ENCODE data around the gene KIAA0930.
"Not testable (repeated sequence)": the region's sequence is repeated elsewhere in the genome, so short reads cannot be mapped to it uniquely, and the experiment has no call there.

Gene KIAA0930

GRCh38 chr22:45240810-45241631 is at the start of gene KIAA0930:
KIAA0930 (minus strand) TSS chr22:45240894; CDS start chr22:45240703, 191 bp downstream.
- Mint-ChIP-seq H3K9me3 (no peaks in the 10 kb centered on the region), H3K4me3 (peak within 1 kb of the TSS; percentile 92), H3K4me1 (peaks cover 48% of the 10 kb centered on the region), H3K27ac (peak within 1 kb of the TSS; percentile 92), H3K36me3 (peaks cover 19% of the 10 kb centered on the region)
- DNase-seq (ENCODE audit: low spot score in 2 of 2) (peak; percentile 69 to 93), ATAC-seq (peak; percentile 74)

GRCh38 chr22:45286854-45287551 is 46.3 kb upstream of the KIAA0930 start:
- no peaks in the 10 kb centered on the region for H3K36me3 Mint-ChIP-seq
- no peak overlapping the region for H3K4me3 Mint-ChIP-seq
- no peak overlapping the region for H3K27ac Mint-ChIP-seq
- no peaks in the 10 kb centered on the region for H3K9me3 Mint-ChIP-seq
- ATAC-seq (no peak), DNase-seq (ENCODE audit: low spot score in 2 of 2) (no peak)
- H3K4me1 Mint-ChIP-seq, result no peaks in the 10 kb centered on the region

DNA sequence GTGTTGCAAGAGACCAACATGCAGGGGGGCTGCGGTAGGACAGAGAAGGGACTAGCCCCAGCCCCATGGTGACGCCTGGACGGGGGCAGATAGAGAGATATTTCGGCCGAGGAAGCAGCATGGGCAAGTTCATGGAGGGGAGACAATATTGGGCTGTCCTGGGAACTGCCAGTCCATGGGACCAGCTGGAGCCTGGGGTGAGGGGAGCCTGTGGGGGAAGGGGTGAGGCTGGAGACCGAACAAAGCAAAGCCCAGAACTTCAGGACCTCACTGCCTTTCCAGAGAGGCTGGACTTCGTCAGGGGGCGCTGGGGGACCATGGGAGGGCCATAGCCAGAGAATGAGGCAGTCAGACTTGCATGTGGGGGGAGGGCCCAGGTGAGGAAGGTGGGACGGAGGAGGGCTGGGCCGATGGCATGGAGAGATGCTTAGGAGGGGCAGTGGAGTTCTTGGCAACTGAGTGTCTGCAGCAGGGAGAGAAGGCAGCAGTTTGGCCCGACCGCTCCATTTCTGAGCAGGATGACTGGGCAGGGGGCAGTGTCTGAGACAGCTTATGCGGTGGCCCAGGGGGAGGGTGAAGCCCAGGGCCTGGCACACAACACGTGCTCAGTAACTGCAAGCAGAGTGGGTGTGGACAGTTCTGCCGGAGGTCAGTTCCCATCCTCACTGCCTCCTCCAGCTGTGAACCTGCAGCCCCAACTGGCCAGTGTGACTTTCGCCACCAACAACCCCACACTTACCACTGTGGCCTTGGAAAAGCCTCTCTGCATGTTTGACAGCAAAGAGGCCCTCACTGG is 44.8 kb upstream of the KIAA0930 start:
- ATAC-seq, result no peak
- no peak overlapping the region for H3K27ac Mint-ChIP-seq
- no peaks in the 10 kb centered on the region for H3K9me3 Mint-ChIP-seq
- no peaks in the 10 kb centered on the region for H3K4me1 Mint-ChIP-seq
- DNase-seq (ENCODE audit: low spot score in 2 of 2), result no peak
- H3K4me3 Mint-ChIP-seq, result no peak overlapping the region
- no peaks in the 10 kb centered on the region for H3K36me3 Mint-ChIP-seq

GRCh38 chr22:45284705-45285262 is 44.1 kb upstream of the KIAA0930 start, which contains the start of gene UPK3A:
UPK3A (plus strand) TSS chr22:45284949; CDS start chr22:45285014, 65 bp downstream.
- Mint-ChIP-seq H3K36me3 (no peaks in the 10 kb centered on the region), H3K9me3 (no peaks in the 10 kb centered on the region), H3K4me1 (no peaks in the 10 kb centered on the region), H3K4me3 (no peak within 1 kb of the TSS), H3K27ac (no peak within 1 kb of the TSS)
- ATAC-seq (peak; percentile 87), DNase-seq (ENCODE audit: low spot score in 2 of 2) (peak in 1 of 2 donors; percentile 22)

- no peaks in the 10 kb centered on the region for H3K9me3 Mint-ChIP-seq
- H3K4me3 Mint-ChIP-seq, result no peak overlapping the region
- no peaks in the 10 kb centered on the region for H3K36me3 Mint-ChIP-seq
- no peak for DNase-seq (ENCODE audit: low spot score in 2 of 2)
- H3K4me1 Mint-ChIP-seq, result no peaks in the 10 kb centered on the region
- no peak for ATAC-seq
- H3K27ac Mint-ChIP-seq, result no peak overlapping the region
These were observed 40.3 kb upstream of the KIAA0930 start for GRCh38 chr22:45281010-45281409.

DNA sequence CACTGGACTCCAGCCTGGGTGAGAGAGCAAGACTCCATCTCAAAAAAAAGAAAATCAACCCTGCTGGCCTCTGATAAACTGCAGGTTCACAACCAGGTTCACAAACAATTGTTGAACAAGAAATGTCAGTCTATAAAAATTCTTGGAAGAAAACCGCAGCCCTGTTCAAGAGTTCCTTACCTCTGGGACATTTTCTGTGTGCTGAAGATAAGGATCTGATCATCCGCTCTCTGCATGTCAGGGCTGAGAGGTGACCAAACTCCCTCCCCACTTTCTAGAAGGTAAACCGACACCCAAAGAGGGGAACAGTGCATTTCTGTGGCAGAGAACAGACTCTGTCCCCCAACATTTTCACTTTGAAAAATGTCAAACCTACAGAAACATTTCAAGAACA is 39.9 kb upstream of the KIAA0930 start:
- DNase-seq (ENCODE audit: low spot score in 2 of 2), result no peak
- no peaks in the 10 kb centered on the region for H3K9me3 Mint-ChIP-seq
- H3K4me1 Mint-ChIP-seq, result no peaks in the 10 kb centered on the region
- no peak overlapping the region for H3K4me3 Mint-ChIP-seq
- no peaks in the 10 kb centered on the region for H3K36me3 Mint-ChIP-seq
- ATAC-seq, result no peak
- no peak overlapping the region for H3K27ac Mint-ChIP-seq

GRCh38 chr22:45278125-45278524 is 37.4 kb upstream of the KIAA0930 start:
- ATAC-seq (no peak), DNase-seq (ENCODE audit: low spot score in 2 of 2) (no peak)
- Mint-ChIP-seq H3K4me1 (no peaks in the 10 kb centered on the region), H3K4me3 (no peak overlapping the region), H3K27ac (no peak overlapping the region), H3K9me3 (no peaks in the 10 kb centered on the region), H3K36me3 (no peaks in the 10 kb centered on the region)

DNA sequence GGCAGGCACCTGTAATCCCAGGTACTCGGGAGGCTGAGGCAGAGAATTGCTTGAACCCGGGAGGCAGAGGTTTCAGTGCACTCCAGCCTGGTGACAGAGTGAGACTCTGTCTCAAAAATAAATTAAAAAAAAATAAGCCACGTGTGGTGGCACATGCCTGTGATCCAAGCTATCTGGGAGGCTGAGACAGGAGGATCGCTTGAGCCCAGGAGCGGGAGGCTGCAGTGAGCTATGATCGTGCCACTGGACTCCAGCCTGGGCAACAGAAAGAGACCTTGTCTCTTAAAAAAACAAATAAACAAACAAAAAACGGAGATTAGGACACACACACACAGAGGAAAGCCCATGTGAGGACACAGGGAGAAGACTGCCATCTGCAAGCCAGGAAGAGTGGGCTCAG is 37.0 kb upstream of the KIAA0930 start:
- H3K4me1 Mint-ChIP-seq; ATAC-seq; DNase-seq (ENCODE audit: low spot score in 2 of 2); H3K9me3 Mint-ChIP-seq; H3K27ac Mint-ChIP-seq; H3K4me3 Mint-ChIP-seq; H3K36me3 Mint-ChIP-seq: not testable (repeated sequence)

- Mint-ChIP-seq H3K4me1 (no peaks in the 10 kb centered on the region), H3K36me3 (no peaks in the 10 kb centered on the region), H3K9me3 (no peaks in the 10 kb centered on the region), H3K4me3 (no peak overlapping the region), H3K27ac (no peak overlapping the region)
- DNase-seq (ENCODE audit: low spot score in 2 of 2), result no peak
- ATAC-seq, result no peak
These were observed 35.9 kb upstream of the KIAA0930 start for GRCh38 chr22:45276507-45277105.

DNA sequence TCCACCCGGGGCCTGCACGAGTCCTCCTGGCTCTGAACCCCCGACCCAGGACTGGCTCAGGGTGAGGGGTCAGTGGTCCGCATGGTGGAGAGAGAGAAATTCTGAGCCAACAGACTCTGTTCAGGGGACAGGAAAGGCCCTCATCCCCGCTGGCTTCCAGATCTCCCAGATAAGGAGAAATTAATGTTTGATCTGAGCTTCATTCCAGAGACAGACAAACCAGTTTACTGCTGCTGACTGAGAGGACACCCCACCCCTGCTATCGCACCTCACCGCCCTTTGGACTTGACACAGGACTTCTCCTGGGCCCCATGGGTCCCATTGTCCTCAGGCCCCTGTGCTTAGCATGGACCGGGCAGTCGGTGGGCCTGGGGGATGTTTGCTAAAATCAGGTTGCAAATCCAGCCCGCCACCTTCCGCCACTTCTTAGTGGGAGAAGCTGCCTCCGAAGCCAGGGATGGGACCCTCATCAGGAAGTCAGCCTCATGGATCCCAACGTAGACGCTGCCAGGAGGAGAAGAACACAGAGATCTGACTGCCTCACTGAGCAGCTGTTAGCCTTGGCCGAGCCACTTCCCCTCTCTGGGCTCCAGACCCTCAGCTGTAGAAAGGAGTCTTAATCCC is 32.9 kb upstream of the KIAA0930 start:
- Mint-ChIP-seq H3K9me3 (no peaks in the 10 kb centered on the region), H3K27ac (peak overlapping the region; percentile 40)

GRCh38 chr22:45272498-45272897 is 31.8 kb upstream of the KIAA0930 start:
- DNase-seq (ENCODE audit: low spot score in 2 of 2) (no peak), ATAC-seq (no peak)
- Mint-ChIP-seq H3K9me3 (no peaks in the 10 kb centered on the region), H3K4me1 (peaks cover 13% of the 10 kb centered on the region), H3K27ac (no peak overlapping the region), H3K4me3 (no peak overlapping the region), H3K36me3 (peaks cover 17% of the 10 kb centered on the region)

More for the DNA sequence above, 32.9 kb upstream of the KIAA0930 start:
- Mint-ChIP-seq H3K36me3 (peaks cover 14% of the 10 kb centered on the region), H3K4me3 (no peak overlapping the region), H3K4me1 (peaks cover 13% of the 10 kb centered on the region)
- ATAC-seq (no peak), DNase-seq (ENCODE audit: low spot score in 2 of 2) (no peak)

DNA sequence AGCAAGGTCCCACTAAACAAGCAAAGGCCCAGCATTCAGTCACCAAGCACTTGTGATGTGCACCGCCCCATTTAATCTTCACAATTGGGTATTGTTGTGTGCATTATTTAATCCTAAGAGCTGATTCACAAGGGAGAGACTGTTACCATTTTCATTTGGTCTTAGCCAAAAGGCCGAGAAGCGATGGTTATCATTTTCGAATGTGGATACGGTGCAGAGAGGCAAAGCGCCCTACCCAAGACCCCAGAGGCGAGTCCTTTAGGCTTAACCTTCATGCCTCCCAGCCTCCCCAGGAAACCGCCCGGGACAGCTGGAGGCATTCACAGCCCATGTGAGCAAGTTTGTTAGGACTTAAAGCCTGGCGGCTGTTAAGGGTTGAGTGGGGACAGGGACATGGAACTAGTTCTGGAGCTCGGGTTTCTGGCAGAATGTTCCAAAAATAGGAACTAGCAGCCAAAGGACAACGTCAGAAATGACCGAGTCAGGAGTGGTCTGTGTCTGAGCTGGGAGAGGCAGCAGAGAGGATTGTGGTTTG is 31.0 kb upstream of the KIAA0930 start:
- ATAC-seq (no peak), DNase-seq (ENCODE audit: low spot score in 2 of 2) (no peak)
- Mint-ChIP-seq H3K9me3 (no peaks in the 10 kb centered on the region), H3K4me1 (peaks cover 13% of the 10 kb centered on the region), H3K4me3 (no peak overlapping the region), H3K27ac (no peak overlapping the region), H3K36me3 (peaks cover 17% of the 10 kb centered on the region)

- ATAC-seq (no peak), DNase-seq (ENCODE audit: low spot score in 2 of 2) (no peak)
- Mint-ChIP-seq H3K9me3 (no peaks in the 10 kb centered on the region), H3K4me3 (peak overlapping the region; percentile 72), H3K4me1 (peaks cover 13% of the 10 kb centered on the region), H3K36me3 (peaks cover 21% of the 10 kb centered on the region), H3K27ac (peak overlapping the region; percentile 90)
These were observed 29.7 kb upstream of the KIAA0930 start for GRCh38 chr22:45270095-45271020.
